Endothelial cell of umbilical vein (primary cell): ENCODE data around the gene PALMD.
A peak's percentile ranks its signal among the peaks of the same experiment; 100 is the strongest.

Source experiments
- CTCF ChIP-seq, 2 donors: IDR thresholded peaks; 1 replicate in 1 of 2; 2 replicates in 1 of 2; pipeline ENCODE4 v1.5.1; 2011; ENCODE audit warnings: low read length in 2 of 2, mild to moderate bottlenecking in 2 of 2, moderate library complexity in 2 of 2, control low read depth in 1 of 2, inconsistent platforms in 1 of 2, low read depth in 1 of 2; ENCODE audit not compliant: insufficient read depth in 1 of 2; ENCODE audit errors: extremely low read depth in 1 of 2
- POLR2A ChIP-seq: IDR thresholded peaks from 2 replicates; pipeline ENCODE4 v1.6.1; 2012; ENCODE audit warnings: low read depth, mild to moderate bottlenecking, control low read depth, low read length
- POLR2AphosphoS5 ChIP-seq: IDR thresholded peaks from 2 replicates; pipeline ENCODE4 v1.6.1; 2012; ENCODE audit warnings: low read depth, mild to moderate bottlenecking, control low read depth, low read length, moderate library complexity; ENCODE audit not compliant: insufficient read depth

- TF ChIP-seq CTCF (IDR thresholded peaks at IDR 0.05; ENCODE audit: extremely low read depth in 1 of 2, insufficient read depth in 1 of 2, low read depth in 1 of 2, low read length in 2 of 2) (no peak), POLR2A (no peak), POLR2AphosphoS5 (peak; percentile 17)
Measured at GRCh38 chr1:99682291-99682751, 36.4 kb downstream of the PALMD start.
